ENCODE measurements around the gene ATF1. TPM values are rescaled to one million over a fixed set of nuclear protein-coding genes. Genes with fewer than 3 reads are reported as not detected.

The ATF1 gene
- total and polyA plus RNA-seq, 4 experiments from 2014 or later: 48.7 to 52.3 (median 51.5) TPM

GRCh38 chr12:50740307-50740706 is 23.6 kb upstream of the ATF1 start:
- Mint-ChIP-seq H3K27me3 (no peaks in the 10 kb centered on the region), H3K4me1 (no peaks in the 10 kb centered on the region), H3K27ac (no peak overlapping the region), H3K36me3 (peaks cover 66 to 86% of the 10 kb centered on the region in 2 donors), H3K4me3 (no peak overlapping the region), H3K9me3 (no peaks in the 10 kb centered on the region)
- Histone ChIP-seq H3K9me3 (ENCODE audit: control insufficient read depth in 1 of 2, low read length in 2 of 2) (no peaks in the 10 kb centered on the region), H3K4me1 (ENCODE audit: insufficient read depth, low read length) (no peaks in the 10 kb centered on the region), H3K27ac (ENCODE audit: low read depth, low read length) (no peak overlapping the region), H3K4me3 (ENCODE audit: low read length in 2 of 2) (no peak overlapping the region), H3K27me3 (ENCODE audit: insufficient read depth, low read length) (no peaks in the 10 kb centered on the region), H3K36me3 (ENCODE audit: insufficient read depth, low read length) (peaks cover 62% of the 10 kb centered on the region)
- ChIA-PET POLR2A (ENCODE audit: partially characterized antibody) (interaction anchor here (1.3 kb wide), 1 partner anchor 13 kb away, joined by 3 read pairs; no protein-coding TSS in a partner anchor), CTCF (ENCODE audit: partially characterized antibody) (no interaction called here)
- intact Hi-C loops (cut with micrococcal nuclease): no loop called here
- DNase-seq: no peak

GRCh38 chr12:50742776-50743175 is 21.1 kb upstream of the ATF1 start:
- POLR2A ChIA-PET (ENCODE audit: partially characterized antibody): no interaction called here
- DNase-seq: no peak
- H3K27ac Mint-ChIP-seq: no peak overlapping the region

GRCh38 chr12:50745861-50746260 is 18.0 kb upstream of the ATF1 start:
- peaks cover 40 to 60% of the 10 kb centered on the region in 2 donors for H3K36me3 Mint-ChIP-seq
- Histone ChIP-seq H3K9me3 (ENCODE audit: control insufficient read depth in 1 of 2, low read length in 2 of 2) (no peaks in the 10 kb centered on the region), H3K4me3 (ENCODE audit: low read length in 2 of 2) (no peak overlapping the region), H3K4me1 (ENCODE audit: insufficient read depth, low read length) (no peaks in the 10 kb centered on the region), H3K27me3 (ENCODE audit: insufficient read depth, low read length) (no peaks in the 10 kb centered on the region), H3K36me3 (ENCODE audit: insufficient read depth, low read length) (peaks cover 26% of the 10 kb centered on the region), H3K27ac (ENCODE audit: low read depth, low read length) (no peak overlapping the region)
- no peak overlapping the region for H3K4me3 Mint-ChIP-seq
- peaks cover 0 to 2% (median 0%) of the 10 kb centered on the region in 4 donors for H3K4me1 Mint-ChIP-seq
- H3K9me3 Mint-ChIP-seq: no peaks in the 10 kb centered on the region
- intact Hi-C loops (cut with micrococcal nuclease): no loop called here
- H3K27ac Mint-ChIP-seq: no peak overlapping the region
- no peaks in the 10 kb centered on the region for H3K27me3 Mint-ChIP-seq
- ChIA-PET POLR2A (ENCODE audit: partially characterized antibody) (interaction anchor here (0.6 kb wide), 1 partner anchor 632 kb away, joined by 3 read pairs; no protein-coding TSS in a partner anchor), CTCF (ENCODE audit: partially characterized antibody) (no interaction called here)
- no peak for DNase-seq

More at GRCh38 chr12:50742776-50743175, 21.1 kb upstream of the ATF1 start:
- Mint-ChIP-seq H3K9me3 (no peaks in the 10 kb centered on the region), H3K4me1 (no peaks in the 10 kb centered on the region), H3K36me3 (peaks cover 56 to 80% of the 10 kb centered on the region in 2 donors), H3K4me3 (no peak overlapping the region), H3K27me3 (no peaks in the 10 kb centered on the region)
- Histone ChIP-seq H3K4me3 (ENCODE audit: low read length in 2 of 2) (no peak overlapping the region), H3K36me3 (ENCODE audit: insufficient read depth, low read length) (peaks cover 47% of the 10 kb centered on the region), H3K27me3 (ENCODE audit: insufficient read depth, low read length) (no peaks in the 10 kb centered on the region), H3K4me1 (ENCODE audit: insufficient read depth, low read length) (no peaks in the 10 kb centered on the region), H3K9me3 (ENCODE audit: control insufficient read depth in 1 of 2, low read length in 2 of 2) (no peaks in the 10 kb centered on the region), H3K27ac (ENCODE audit: low read depth, low read length) (no peak overlapping the region)
- intact Hi-C loops (cut with micrococcal nuclease): no loop called here
- CTCF ChIA-PET (ENCODE audit: partially characterized antibody): no interaction called here

DNA sequence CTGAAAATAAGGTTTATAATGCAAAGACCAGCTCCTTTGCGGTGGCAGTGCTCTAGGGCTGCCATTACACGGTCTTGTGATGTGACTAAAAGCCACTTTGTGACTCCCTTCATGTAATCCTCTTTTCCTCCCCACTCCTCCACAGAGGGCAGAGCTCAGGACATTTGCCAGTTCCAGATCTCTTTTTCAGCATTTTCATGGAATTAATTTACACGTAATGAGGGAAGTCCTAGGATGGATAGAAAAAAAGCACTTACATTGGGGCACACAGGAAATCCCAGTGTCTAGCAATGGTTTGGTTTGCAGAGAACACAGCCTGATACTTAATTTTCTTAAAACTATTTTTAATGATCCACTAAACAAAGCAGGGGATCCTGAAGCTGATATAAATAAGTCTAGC is 17.5 kb upstream of the ATF1 start:
- peaks cover 0 to 2% (median 0%) of the 10 kb centered on the region in 4 donors for H3K4me1 Mint-ChIP-seq
- Histone ChIP-seq H3K4me1 (ENCODE audit: insufficient read depth, low read length) (no peaks in the 10 kb centered on the region), H3K9me3 (ENCODE audit: control insufficient read depth in 1 of 2, low read length in 2 of 2) (no peaks in the 10 kb centered on the region), H3K27me3 (ENCODE audit: insufficient read depth, low read length) (no peaks in the 10 kb centered on the region), H3K4me3 (ENCODE audit: low read length in 2 of 2) (no peak overlapping the region), H3K36me3 (ENCODE audit: insufficient read depth, low read length) (peaks cover 20% of the 10 kb centered on the region), H3K27ac (ENCODE audit: low read depth, low read length) (no peak overlapping the region)
- H3K36me3 Mint-ChIP-seq: peaks cover 34 to 56% of the 10 kb centered on the region in 2 donors
- intact Hi-C loops (cut with micrococcal nuclease): no loop called here
- DNase-seq: no peak
- no peak overlapping the region for H3K4me3 Mint-ChIP-seq
- H3K27me3 Mint-ChIP-seq: no peaks in the 10 kb centered on the region
- H3K27ac Mint-ChIP-seq: no peak overlapping the region
- ChIA-PET POLR2A (ENCODE audit: partially characterized antibody) (interaction anchor here (0.6 to 1.0 kb wide), 2 partner anchors 18 to 633 kb away, joined by 3 to 4 read pairs; no protein-coding TSS in a partner anchor), CTCF (ENCODE audit: partially characterized antibody) (interaction anchor here (1.2 kb wide), 1 partner anchor 20 kb away, joined by 3 read pairs; no protein-coding TSS in a partner anchor)
- H3K9me3 Mint-ChIP-seq: no peaks in the 10 kb centered on the region

- CTCF ChIA-PET (ENCODE audit: partially characterized antibody): no interaction called here
- H3K27ac Mint-ChIP-seq: peak overlapping the region in 2 of 7 donors; percentile 28 to 36
Measured at GRCh38 chr12:50747817-50748216, 16.1 kb upstream of the ATF1 start.

GRCh38 chr12:50749459-50749882 is 14.4 kb upstream of the ATF1 start:
- H3K27ac Mint-ChIP-seq: peak overlapping the region in 1 of 7 donors; percentile 19
- peaks cover 17 to 31% of the 10 kb centered on the region in 2 donors for H3K36me3 Mint-ChIP-seq
- Histone ChIP-seq H3K9me3 (ENCODE audit: control insufficient read depth in 1 of 2, low read length in 2 of 2) (no peaks in the 10 kb centered on the region), H3K4me1 (ENCODE audit: insufficient read depth, low read length) (no peaks in the 10 kb centered on the region), H3K36me3 (ENCODE audit: insufficient read depth, low read length) (peaks cover 7% of the 10 kb centered on the region), H3K27me3 (ENCODE audit: insufficient read depth, low read length) (no peaks in the 10 kb centered on the region), H3K27ac (ENCODE audit: low read depth, low read length) (no peak overlapping the region), H3K4me3 (ENCODE audit: low read length in 2 of 2) (no peak overlapping the region)
- no peak for DNase-seq
- H3K4me1 Mint-ChIP-seq: peaks cover 0 to 2% (median 0%) of the 10 kb centered on the region in 4 donors
- no peaks in the 10 kb centered on the region for H3K9me3 Mint-ChIP-seq
- intact Hi-C loops (cut with micrococcal nuclease): no loop called here
- POLR2A ChIA-PET (ENCODE audit: partially characterized antibody): no interaction called here
- no peaks in the 10 kb centered on the region for H3K27me3 Mint-ChIP-seq
- H3K4me3 Mint-ChIP-seq: no peak overlapping the region
- CTCF ChIA-PET (ENCODE audit: partially characterized antibody): no interaction called here

More at GRCh38 chr12:50747817-50748216, 16.1 kb upstream of the ATF1 start:
- Mint-ChIP-seq H3K27me3 (no peaks in the 10 kb centered on the region), H3K9me3 (no peaks in the 10 kb centered on the region), H3K4me3 (no peak overlapping the region), H3K4me1 (peaks cover 0 to 2% (median 0%) of the 10 kb centered on the region in 4 donors), H3K36me3 (peaks cover 25 to 44% of the 10 kb centered on the region in 2 donors)
- Histone ChIP-seq H3K27me3 (ENCODE audit: insufficient read depth, low read length) (no peaks in the 10 kb centered on the region), H3K4me1 (ENCODE audit: insufficient read depth, low read length) (no peaks in the 10 kb centered on the region), H3K27ac (ENCODE audit: low read depth, low read length) (no peak overlapping the region), H3K4me3 (ENCODE audit: low read length in 2 of 2) (no peak overlapping the region), H3K36me3 (ENCODE audit: insufficient read depth, low read length) (peaks cover 11% of the 10 kb centered on the region), H3K9me3 (ENCODE audit: control insufficient read depth in 1 of 2, low read length in 2 of 2) (no peaks in the 10 kb centered on the region)
- POLR2A ChIA-PET (ENCODE audit: partially characterized antibody): no interaction called here
- intact Hi-C loops (cut with micrococcal nuclease): no loop called here
- no peak for DNase-seq

DNA sequence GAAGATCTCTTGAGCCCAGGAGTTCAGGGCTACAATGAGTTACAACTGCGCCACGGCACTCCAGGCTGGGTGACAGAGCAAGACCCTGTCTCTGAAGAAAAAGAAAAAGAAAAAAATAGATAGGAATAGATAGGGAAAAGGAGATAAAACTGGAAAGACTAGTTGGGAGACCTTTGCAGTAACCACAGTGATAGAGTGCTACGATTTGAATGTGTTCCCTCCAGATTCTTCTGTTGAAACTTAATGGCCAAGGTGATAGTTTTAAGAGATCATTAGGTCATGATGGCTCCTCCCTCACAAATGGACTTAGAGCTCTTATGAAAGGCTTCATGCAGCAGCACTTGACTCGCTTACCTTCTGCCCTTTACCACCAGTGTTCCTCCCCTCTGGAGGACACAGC is 13.5 kb upstream of the ATF1 start:
- Mint-ChIP-seq H3K4me3 (no peak overlapping the region), H3K27me3 (no peaks in the 10 kb centered on the region), H3K27ac (peak overlapping the region in 4 of 7 donors; percentile 40 to 60 (median 57)), H3K36me3 (peaks cover 16 to 23% of the 10 kb centered on the region in 2 donors), H3K4me1 (peaks cover 0 to 2% (median 0%) of the 10 kb centered on the region in 4 donors), H3K9me3 (no peaks in the 10 kb centered on the region)
- Histone ChIP-seq H3K27ac (ENCODE audit: low read depth, low read length) (no peak overlapping the region), H3K9me3 (ENCODE audit: control insufficient read depth in 1 of 2, low read length in 2 of 2) (no peaks in the 10 kb centered on the region), H3K36me3 (ENCODE audit: insufficient read depth, low read length) (no peaks in the 10 kb centered on the region), H3K27me3 (ENCODE audit: insufficient read depth, low read length) (no peaks in the 10 kb centered on the region), H3K4me3 (ENCODE audit: low read length in 2 of 2) (no peak overlapping the region), H3K4me1 (ENCODE audit: insufficient read depth, low read length) (no peaks in the 10 kb centered on the region)
- intact Hi-C loops (cut with micrococcal nuclease): no loop called here
- no peak for DNase-seq
- CTCF ChIA-PET (ENCODE audit: partially characterized antibody): no interaction called here
- POLR2A ChIA-PET (ENCODE audit: partially characterized antibody): no interaction called here

Measured in CD4-positive, alpha-beta memory T cell (primary cell).